AG10803 (cell line): Measurements from ENCODE around the gene UTP11.

Experiments used
- DNase-seq: peaks from one replicate; pipeline ENCODE4 v3.0.0; 2010; ENCODE audit warnings: low read depth
- H3K4me3 ChIP-seq: 2 replicates; pipeline ENCODE4 v1.5.1; 2011; ENCODE audit warnings: mild to moderate bottlenecking, low read length, control low read depth
- TF ChIP-seq, protein P1 (sequence below): conservative IDR thresholded peaks from 2 replicates; pipeline ENCODE4 v1.5.1; 2011; ENCODE audit warnings: mild to moderate bottlenecking, low read length, control low read depth, inconsistent platforms

The UTP11 gene

DNA sequence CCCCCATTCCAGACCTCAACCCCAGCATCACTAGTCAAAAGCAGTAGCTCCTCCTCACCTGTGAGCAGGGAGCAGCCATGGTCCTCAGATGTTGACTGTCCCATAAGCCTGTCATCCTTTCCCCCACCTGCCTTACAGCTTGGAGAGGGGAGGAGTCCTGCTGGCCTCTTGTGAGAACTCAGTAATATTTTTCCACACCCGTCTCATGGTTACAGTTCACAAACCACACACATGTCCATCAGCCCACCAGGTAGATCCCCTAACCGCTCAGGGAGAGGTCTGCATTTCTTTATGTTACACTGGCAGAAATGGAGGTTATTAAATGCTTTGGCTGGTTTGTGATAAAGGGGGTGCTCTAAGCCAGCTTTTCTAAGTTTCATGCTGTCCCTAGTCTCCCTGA lies 60.3 kb downstream of the UTP11 start:
- DNase-seq, result no peak
- H3K4me3 ChIP-seq, result no peak overlapping the region
- TF ChIP-seq, protein P1, sequence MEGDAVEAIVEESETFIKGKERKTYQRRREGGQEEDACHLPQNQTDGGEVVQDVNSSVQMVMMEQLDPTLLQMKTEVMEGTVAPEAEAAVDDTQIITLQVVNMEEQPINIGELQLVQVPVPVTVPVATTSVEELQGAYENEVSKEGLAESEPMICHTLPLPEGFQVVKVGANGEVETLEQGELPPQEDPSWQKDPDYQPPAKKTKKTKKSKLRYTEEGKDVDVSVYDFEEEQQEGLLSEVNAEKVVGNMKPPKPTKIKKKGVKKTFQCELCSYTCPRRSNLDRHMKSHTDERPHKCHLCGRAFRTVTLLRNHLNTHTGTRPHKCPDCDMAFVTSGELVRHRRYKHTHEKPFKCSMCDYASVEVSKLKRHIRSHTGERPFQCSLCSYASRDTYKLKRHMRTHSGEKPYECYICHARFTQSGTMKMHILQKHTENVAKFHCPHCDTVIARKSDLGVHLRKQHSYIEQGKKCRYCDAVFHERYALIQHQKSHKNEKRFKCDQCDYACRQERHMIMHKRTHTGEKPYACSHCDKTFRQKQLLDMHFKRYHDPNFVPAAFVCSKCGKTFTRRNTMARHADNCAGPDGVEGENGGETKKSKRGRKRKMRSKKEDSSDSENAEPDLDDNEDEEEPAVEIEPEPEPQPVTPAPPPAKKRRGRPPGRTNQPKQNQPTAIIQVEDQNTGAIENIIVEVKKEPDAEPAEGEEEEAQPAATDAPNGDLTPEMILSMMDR, result no peak

DNA sequence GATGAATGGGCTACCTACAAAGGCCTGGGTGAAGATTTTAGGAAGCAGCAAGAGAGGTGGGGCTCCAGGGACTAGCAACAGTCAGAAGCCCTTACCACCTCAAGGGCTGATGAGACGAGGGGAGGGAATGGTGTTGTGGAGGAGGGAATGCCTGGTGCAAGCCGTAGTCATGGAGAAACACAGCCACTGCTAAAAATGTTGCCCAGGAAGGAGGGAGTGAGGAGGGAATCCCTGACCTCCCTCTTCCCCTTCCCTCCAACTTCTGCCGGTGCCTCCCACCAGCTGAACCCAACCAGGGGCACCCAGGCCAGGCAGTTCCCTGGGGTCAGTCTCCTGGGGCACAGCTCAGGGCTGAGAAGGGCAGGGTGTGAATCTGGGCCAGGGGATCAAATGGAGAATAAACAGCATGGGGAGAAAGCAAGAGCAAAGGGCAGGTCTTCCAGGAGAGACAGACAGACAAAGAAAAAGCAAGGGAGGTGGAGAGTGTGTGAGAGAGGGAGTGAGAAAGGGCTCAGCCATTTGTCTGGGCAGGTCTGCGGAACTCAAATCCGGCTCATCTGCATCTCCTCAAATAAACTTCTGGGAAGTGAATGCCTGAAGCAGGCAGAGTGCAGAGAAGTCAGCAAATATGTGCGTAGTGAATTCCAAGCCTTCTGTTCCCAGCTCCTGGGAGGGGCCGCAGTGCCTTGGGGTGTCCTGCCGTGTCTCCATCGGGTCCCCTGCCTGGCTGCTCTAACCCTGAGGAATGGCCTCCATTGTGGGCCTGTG lies 61.2 kb downstream of the UTP11 start:
- TF ChIP-seq, protein P1, result no peak
- no peak for DNase-seq
- no peak overlapping the region for H3K4me3 ChIP-seq

DNA sequence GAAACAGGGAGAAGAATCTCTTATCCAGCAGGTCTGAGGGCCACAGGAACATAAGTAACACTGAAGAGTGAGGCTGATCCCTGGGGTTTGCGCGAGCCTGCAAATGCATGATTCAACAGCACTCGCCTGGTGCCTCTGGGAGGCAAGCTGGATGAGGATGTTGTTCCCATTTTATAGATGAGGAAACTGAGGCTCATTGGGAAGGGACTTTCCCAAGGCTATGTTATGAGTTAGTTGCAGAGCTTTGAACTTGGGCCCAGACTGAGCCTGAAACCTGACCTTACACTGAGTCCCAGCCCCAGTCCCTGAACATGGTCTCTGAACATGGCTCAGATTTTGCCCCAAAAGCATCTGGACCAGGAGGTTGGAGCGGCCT lies 61.8 kb downstream of the UTP11 start:
- no peak overlapping the region for H3K4me3 ChIP-seq
- TF ChIP-seq, protein P1, result no peak
- no peak for DNase-seq
